Stimulated activated naive CD4-positive, alpha-beta T cell (primary cell): ENCODE results near the gene SLC16A3.
"Not testable (repeated sequence)": the region's sequence is repeated elsewhere in the genome, so short reads cannot be mapped to it uniquely, and the experiment has no call there.

Experiments
- DNase-seq, 6 experiments: peaks; one replicate each; lab custom pipeline; 2025; lab: John Stamatoyannopoulos, UW

Gene SLC16A3

GRCh38 chr17:82204831-82205719, 23.8 kb upstream of the SLC16A3 start:
- no peak for DNase-seq

GRCh38 chr17:82205720-82206508, 22.9 kb upstream of the SLC16A3 start:
- DNase-seq, result peak; percentile 57 to 90 (median 80)

GRCh38 chr17:82210655-82211054, 18.2 kb upstream of the SLC16A3 start:
- DNase-seq, result not testable (repeated sequence)

GRCh38 chr17:82212331-82213250, 16.3 kb upstream of the SLC16A3 start, which contains the start of gene CCDC57:
CCDC57 (minus strand) TSS chr17:82212842; CDS start chr17:82201944, 10,898 bp downstream.
- peak in 5 of 6 experiments; percentile 14 to 52 (median 30) for DNase-seq

- peak in 2 of 6 experiments; percentile 21 to 39 for DNase-seq
Observed at GRCh38 chr17:82213251-82214011, 15.4 kb upstream of the SLC16A3 start.

- no peak for DNase-seq
Observed at GRCh38 chr17:82214012-82214628, 14.7 kb upstream of the SLC16A3 start.

GRCh38 chr17:82215095-82215971, 13.5 kb upstream of the SLC16A3 start:
- peak in 1 of 6 experiments; percentile 35 for DNase-seq

- DNase-seq, result no peak
Observed at GRCh38 chr17:82215972-82216300, 12.9 kb upstream of the SLC16A3 start.

GRCh38 chr17:82216301-82217119, 12.3 kb upstream of the SLC16A3 start:
- no peak for DNase-seq

- DNase-seq, result no peak
Observed at GRCh38 chr17:82217120-82217529, 11.7 kb upstream of the SLC16A3 start.

GRCh38 chr17:82217530-82218204, 11.2 kb upstream of the SLC16A3 start:
- no peak for DNase-seq

- DNase-seq, result no peak
Observed at GRCh38 chr17:82218349-82219075, 10.3 kb upstream of the SLC16A3 start.

GRCh38 chr17:82219083-82219482, 9.8 kb upstream of the SLC16A3 start:
- no peak for DNase-seq

GRCh38 chr17:82219753-82220709, 8.8 kb upstream of the SLC16A3 start:
- no peak for DNase-seq

- DNase-seq, result no peak
Observed at GRCh38 chr17:82221341-82221902, 7.4 kb upstream of the SLC16A3 start.

- DNase-seq, result no peak
Observed at GRCh38 chr17:82222816-82223215, 6.0 kb upstream of the SLC16A3 start.
